Mesothelial cell of epicardium (in vitro differentiated cells): Measurements from ENCODE around the gene RASSF5. TPM values are rescaled to one million over a fixed set of nuclear protein-coding genes. Genes with fewer than 3 reads are reported as not detected.

Experiments
- DNase-seq, 2 experiments: peaks; one replicate each; pipeline ENCODE4 v3.0.0; 2021; ENCODE audit warnings: low spot score in 2 of 2; ENCODE audit not compliant: unreplicated experiment in 2 of 2
- H3K27ac Mint-ChIP-seq: 2 replicates; pipeline ENCODE4 v1.8.0; 2021; ENCODE audit warnings: mixed read lengths
- H3K27me3 Mint-ChIP-seq: 2 replicates; pipeline ENCODE4 v1.8.0; 2021; ENCODE audit warnings: low read depth, mixed read lengths
- H3K36me3 Mint-ChIP-seq: 2 replicates; pipeline ENCODE4 v1.8.0; 2021; ENCODE audit warnings: mixed read lengths
- H3K4me1 Mint-ChIP-seq: 2 replicates; pipeline ENCODE4 v1.8.0; 2021; ENCODE audit warnings: mixed read lengths
- H3K4me3 Mint-ChIP-seq: 2 replicates; pipeline ENCODE4 v1.8.0; 2021; ENCODE audit warnings: mild to moderate bottlenecking, moderate library complexity, mixed read lengths
- H3K9me3 Mint-ChIP-seq: 2 replicates; pipeline ENCODE4 v1.8.0; 2021; ENCODE audit warnings: mixed read lengths
- CTCF ChIP-seq: fragments of 200-600 bp; sonication (generic); IDR thresholded peaks from one replicate; pipeline ENCODE4 v1.5.0; 2021; ENCODE audit warnings: antibody characterized with exemption; ENCODE audit not compliant: unreplicated experiment
- total RNA-seq: library from RNA; stranded (reverse); gene quantifications from 3 replicates; pipeline ENCODE4 v1.2.1, GENCODE V29; 2021

The RASSF5 gene
- total RNA-seq, 1 donor from 2014 or later: 6.8 TPM

- no peak overlapping the region for H3K27ac Mint-ChIP-seq
- no peak for TF ChIP-seq CTCF
These were observed 22.1 kb downstream of the RASSF5 start for GRCh38 chr1:206529425-206529824.

GRCh38 chr1:206532368-206532767 lies 25.0 kb downstream of the RASSF5 start:
- Mint-ChIP-seq H3K9me3 (no peaks in the 10 kb centered on the region), H3K27ac (no peak overlapping the region), H3K27me3 (peaks cover 3% of the 10 kb centered on the region), H3K4me1 (peaks cover 15% of the 10 kb centered on the region), H3K36me3 (no peaks in the 10 kb centered on the region), H3K4me3 (no peak overlapping the region)
- no peak for DNase-seq
- no peak for TF ChIP-seq CTCF

More at GRCh38 chr1:206529425-206529824, 22.1 kb downstream of the RASSF5 start:
- Mint-ChIP-seq H3K27me3 (peaks cover 3% of the 10 kb centered on the region), H3K36me3 (no peaks in the 10 kb centered on the region), H3K4me1 (no peaks in the 10 kb centered on the region), H3K9me3 (no peaks in the 10 kb centered on the region), H3K4me3 (no peak overlapping the region)
- no peak for DNase-seq

- no peak for DNase-seq
- no peaks in the 10 kb centered on the region for H3K9me3 Mint-ChIP-seq
- H3K27me3 Mint-ChIP-seq: peaks cover 4% of the 10 kb centered on the region
- H3K4me3 Mint-ChIP-seq: no peak overlapping the region
- TF ChIP-seq CTCF: no peak
- no peak overlapping the region for H3K27ac Mint-ChIP-seq
- no peaks in the 10 kb centered on the region for H3K36me3 Mint-ChIP-seq
- H3K4me1 Mint-ChIP-seq: peaks cover 21% of the 10 kb centered on the region
These were observed 27.2 kb downstream of the RASSF5 start for GRCh38 chr1:206534552-206534951.

- Mint-ChIP-seq H3K36me3 (no peaks in the 10 kb centered on the region), H3K27ac (no peak overlapping the region), H3K27me3 (peaks cover 4% of the 10 kb centered on the region), H3K4me1 (peaks cover 21% of the 10 kb centered on the region), H3K9me3 (no peaks in the 10 kb centered on the region), H3K4me3 (no peak overlapping the region)
- TF ChIP-seq CTCF: no peak
- DNase-seq: no peak
These were observed 28.5 kb downstream of the RASSF5 start for GRCh38 chr1:206535853-206536188.

- H3K4me1 Mint-ChIP-seq: peaks cover 21% of the 10 kb centered on the region
- H3K27ac Mint-ChIP-seq: peak overlapping the region; percentile 72
- H3K9me3 Mint-ChIP-seq: no peaks in the 10 kb centered on the region
- no peak for DNase-seq
- peaks cover 4% of the 10 kb centered on the region for H3K27me3 Mint-ChIP-seq
- H3K4me3 Mint-ChIP-seq: no peak overlapping the region
- no peak for TF ChIP-seq CTCF
- H3K36me3 Mint-ChIP-seq: no peaks in the 10 kb centered on the region
These were observed 29.8 kb downstream of the RASSF5 start for GRCh38 chr1:206537141-206537540.
